Daoy (cell line): ENCODE measurements around the gene HTR6. TPM values are rescaled to one million over a fixed set of nuclear protein-coding genes. Genes with fewer than 3 reads are reported as not detected.
"Not testable (repeated sequence)": the region's sequence is repeated elsewhere in the genome, so short reads cannot be mapped to it uniquely, and the experiment has no call there.

Source experiments
- DNase-seq: peaks from one replicate; pipeline ENCODE4 v3.0.0-alpha.2; 2015; ENCODE audit warnings: low read depth
- total RNA-seq: library from RNA; depleted of rRNA; stranded (reverse); fragments of >200 nt; shearing (Covaris generic); gene quantifications from 2 replicates; pipeline ENCODE4 v1.2.3, GENCODE V29; 2014; rRNA removed

Gene HTR6
- not detected in 2 replicates for total RNA-seq

- DNase-seq = no peak
Measured at GRCh38 chr1:19664453-19665185, at the start of gene HTR6. HTR6 (plus strand) TSS chr1:19664875; CDS start chr1:19665754, 879 bp downstream.

DNA sequence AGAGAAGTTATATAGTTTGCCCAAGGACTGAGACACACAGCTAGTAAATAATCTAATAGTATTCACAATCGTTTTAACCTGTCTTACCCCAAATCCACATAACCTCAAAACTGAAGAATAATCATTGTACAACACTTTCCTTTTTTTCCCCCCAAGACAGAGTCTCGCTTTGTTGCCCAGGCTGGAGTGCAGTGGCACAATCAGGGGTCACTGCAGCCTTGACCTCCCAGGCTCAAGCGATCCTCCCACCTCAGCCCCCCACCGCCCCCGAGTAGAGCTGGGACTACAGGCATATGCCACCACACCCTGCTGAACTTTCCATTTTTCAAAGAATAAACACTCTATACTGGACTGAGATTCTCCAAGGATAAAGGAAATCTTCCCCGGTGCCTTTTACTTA is 49.2 kb upstream of the HTR6 start:
- DNase-seq = no peak

DNA sequence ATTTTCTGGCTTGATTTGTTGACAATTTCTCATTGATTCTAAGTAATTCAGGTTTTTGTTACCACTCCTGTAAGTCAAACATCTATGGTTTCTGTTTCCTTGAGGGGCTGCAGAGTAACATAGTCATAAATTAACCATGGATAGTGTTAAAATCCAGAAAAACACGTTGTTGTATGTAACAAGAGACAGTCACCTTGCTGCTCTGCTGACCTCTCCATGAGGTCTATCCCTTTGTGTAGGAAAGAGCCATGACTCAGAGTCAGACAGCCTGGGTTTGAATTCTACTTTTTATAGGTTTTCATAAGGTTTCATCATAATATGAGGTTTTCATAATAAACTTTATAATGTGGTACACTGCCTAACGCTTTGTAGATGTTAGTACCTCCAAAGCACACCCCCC is 48.2 kb upstream of the HTR6 start:
- DNase-seq = no peak

DNA sequence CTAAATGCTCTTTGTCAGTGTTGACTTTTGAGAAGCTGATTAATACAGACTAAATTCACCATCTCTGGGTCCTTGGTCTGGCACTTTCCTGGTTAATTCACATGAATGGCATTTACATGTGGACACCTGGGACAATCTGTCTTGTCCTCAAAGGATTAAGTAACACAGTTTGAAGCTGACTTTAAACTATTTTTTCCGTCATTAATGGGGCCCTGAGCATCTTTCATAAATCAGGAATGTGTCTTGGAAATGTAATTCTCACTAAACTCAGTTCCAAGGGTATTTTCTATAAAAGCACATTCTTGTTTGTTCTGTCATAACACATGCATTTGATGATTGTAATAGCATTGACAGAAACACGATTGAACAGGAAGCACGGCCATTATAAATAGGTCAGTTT is 47.3 kb upstream of the HTR6 start:
- DNase-seq = no peak

DNA sequence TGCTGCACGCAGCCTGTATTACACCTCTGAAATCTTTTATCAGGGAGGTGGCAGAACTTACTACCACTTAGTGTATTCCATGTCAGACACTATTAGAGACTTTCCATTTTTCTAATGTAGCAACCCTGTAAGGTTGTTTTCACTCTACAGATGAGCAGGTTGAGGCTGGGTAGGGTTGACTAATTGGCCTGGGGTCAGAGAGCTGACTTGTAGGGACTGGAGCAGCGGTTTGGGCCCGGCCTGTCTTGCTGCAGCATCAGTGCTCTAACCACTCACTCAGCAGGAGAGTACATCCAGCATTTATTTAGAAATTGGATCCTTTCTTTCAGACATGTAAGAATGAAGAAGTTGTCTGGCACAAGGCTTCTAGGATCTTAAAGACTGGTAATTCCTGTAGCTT is 46.2 kb upstream of the HTR6 start:
- no peak for DNase-seq

GRCh38 chr1:19619697-19620384 is 44.8 kb upstream of the HTR6 start:
- DNase-seq = no peak

DNA sequence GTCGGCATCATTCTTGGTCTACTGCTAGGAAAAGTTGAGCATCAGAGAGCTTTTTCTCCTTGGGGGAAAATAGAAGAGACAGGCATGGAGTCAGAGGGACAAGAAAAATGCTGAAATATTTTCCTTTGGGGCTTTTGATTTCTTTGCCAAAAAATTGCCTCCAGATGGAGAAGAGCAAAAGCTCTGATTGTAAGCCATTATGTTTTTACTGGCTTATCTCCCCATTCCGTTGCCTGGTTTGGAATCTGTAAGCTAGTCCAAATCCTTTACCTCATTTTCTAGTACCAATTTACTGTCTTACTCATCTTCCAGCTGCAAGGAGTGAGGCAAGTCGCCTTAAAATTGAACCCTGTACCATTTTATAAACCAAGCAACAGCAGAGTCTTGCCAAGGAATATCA is 43.9 kb upstream of the HTR6 start:
- DNase-seq = no peak

GRCh38 chr1:19621274-19621950 is 43.3 kb upstream of the HTR6 start:
- DNase-seq = no peak

GRCh38 chr1:19622204-19622603 is 42.5 kb upstream of the HTR6 start:
- no peak for DNase-seq

GRCh38 chr1:19623523-19623922 is 41.2 kb upstream of the HTR6 start:
- no peak for DNase-seq

DNA sequence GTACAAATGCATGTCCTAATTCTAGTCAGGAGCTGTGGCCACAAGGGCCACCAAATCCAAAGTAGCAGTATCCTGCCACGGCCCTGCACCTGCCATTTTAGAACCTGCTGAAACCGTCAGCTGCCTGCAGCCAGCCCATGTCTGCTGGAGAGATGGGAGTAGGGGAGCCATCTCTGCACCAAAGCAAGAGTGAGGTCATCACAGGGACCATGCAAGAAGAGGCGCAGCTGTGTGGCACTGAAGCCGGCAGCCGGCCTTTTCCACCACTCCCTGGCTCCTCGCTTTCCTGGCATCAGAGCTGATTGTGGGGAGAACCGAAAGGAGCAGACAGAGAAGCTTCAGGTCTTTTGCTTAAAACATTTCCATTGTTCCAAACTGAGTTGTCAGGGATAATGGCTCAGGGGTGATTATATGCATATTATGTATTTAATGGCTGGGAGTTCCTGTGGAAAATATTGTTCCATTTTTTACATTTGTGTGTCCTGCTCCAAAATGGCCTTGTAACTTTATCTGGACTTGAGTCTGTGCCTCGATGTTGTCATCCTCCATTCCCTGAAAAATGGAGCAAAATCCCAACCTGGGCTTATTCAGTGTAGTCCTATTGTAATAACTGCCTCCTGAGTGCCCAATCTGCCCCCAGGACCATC is 39.3 kb upstream of the HTR6 start:
- no peak for DNase-seq

GRCh38 chr1:19628879-19629278 is 35.8 kb upstream of the HTR6 start:
- no peak for DNase-seq

DNA sequence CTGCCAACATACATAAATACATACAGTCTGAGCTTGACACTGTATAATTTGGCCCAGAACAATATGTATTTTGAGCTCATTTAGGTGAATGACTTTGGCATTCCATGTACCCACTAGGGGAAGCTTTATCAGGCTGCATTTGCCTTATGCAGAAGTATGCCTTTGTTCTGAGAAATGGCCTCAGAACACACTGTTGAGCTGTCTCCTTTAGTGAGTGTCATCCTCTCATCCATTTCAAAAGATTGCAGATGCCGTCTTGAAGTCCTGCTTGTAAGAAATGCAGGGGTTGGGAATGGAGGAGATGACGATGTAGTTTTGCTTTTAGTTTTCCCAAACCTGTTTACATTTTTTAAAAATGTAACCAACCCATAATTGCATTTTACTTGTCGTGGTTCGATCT is 35.3 kb upstream of the HTR6 start:
- no peak for DNase-seq

GRCh38 chr1:19630192-19630591 is 34.5 kb upstream of the HTR6 start:
- DNase-seq = not testable (repeated sequence)

GRCh38 chr1:19630720-19631395 is 33.8 kb upstream of the HTR6 start:
- no peak for DNase-seq

- no peak for DNase-seq
Measured at GRCh38 chr1:19632211-19632610, 32.5 kb upstream of the HTR6 start.

GRCh38 chr1:19633106-19633505 is 31.6 kb upstream of the HTR6 start:
- DNase-seq = no peak

- not testable (repeated sequence) for DNase-seq
Measured at GRCh38 chr1:19635064-19635463, 29.6 kb upstream of the HTR6 start.

DNA sequence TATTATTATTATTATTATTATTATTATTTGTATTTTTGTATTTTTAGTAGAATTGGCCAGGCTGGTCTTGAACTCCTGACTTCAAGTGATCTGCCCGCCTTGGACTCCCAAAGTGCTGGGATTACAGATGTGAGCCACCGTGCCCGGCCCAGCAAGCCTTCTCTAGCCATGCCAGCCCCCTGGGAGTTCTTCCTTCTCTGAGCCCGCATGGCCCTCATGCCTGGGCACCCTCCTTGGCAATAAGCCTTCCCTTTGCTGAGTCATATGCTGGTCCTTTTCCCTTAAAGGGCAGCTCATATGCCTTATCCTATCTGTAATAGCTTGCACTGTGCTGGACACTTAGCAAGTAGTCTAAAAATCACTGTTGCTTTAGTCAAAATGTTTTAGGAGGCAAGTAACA is 29.0 kb upstream of the HTR6 start:
- DNase-seq = peak; percentile 59

- no peak for DNase-seq
Measured at GRCh38 chr1:19636065-19636464, 28.6 kb upstream of the HTR6 start.

DNA sequence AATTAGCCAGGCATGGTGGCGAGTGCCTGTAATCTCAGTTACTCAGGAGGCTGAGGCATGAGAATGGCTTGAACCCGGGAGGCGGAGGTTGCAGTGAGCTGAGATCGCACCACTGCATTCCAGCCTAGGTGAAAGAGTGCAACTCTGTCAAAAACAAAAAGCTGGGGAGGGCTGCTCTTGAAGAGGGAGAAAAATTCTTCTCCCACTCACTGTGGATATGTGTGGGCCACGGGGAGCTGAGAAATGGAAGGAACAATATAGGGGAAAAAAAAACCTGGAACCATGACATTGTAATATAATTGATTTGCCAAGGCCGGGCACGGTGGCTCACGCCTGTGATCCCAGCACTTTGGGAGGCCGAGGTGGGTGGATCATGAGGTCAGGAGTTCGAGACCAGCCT is 27.9 kb upstream of the HTR6 start:
- DNase-seq = not testable (repeated sequence)

DNA sequence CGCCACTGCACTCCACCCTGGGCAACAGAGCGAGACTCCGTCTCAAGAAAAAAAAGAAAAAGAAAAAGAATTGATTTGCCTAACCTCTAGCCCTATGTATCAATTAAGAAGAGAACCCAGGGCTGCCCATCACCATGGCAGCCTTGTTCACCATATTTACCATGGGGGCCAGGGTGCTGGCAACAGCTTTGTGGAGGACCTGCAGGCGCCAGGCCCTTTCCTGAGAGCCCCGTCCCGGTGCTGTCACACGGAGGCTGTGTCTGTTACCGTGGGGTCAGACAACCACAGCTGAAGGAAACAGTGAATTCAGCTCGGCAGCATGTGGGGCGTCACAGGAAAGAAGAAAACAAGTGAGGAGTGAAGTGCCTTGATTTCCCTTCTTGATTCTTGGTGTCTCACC is 27.1 kb upstream of the HTR6 start:
- DNase-seq = no peak
